Measurements from ENCODE around the gene GAST.
A peak's percentile ranks its signal among the peaks of the same experiment; 100 is the strongest.

The GAST gene, protein sequence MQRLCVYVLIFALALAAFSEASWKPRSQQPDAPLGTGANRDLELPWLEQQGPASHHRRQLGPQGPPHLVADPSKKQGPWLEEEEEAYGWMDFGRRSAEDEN

DNA sequence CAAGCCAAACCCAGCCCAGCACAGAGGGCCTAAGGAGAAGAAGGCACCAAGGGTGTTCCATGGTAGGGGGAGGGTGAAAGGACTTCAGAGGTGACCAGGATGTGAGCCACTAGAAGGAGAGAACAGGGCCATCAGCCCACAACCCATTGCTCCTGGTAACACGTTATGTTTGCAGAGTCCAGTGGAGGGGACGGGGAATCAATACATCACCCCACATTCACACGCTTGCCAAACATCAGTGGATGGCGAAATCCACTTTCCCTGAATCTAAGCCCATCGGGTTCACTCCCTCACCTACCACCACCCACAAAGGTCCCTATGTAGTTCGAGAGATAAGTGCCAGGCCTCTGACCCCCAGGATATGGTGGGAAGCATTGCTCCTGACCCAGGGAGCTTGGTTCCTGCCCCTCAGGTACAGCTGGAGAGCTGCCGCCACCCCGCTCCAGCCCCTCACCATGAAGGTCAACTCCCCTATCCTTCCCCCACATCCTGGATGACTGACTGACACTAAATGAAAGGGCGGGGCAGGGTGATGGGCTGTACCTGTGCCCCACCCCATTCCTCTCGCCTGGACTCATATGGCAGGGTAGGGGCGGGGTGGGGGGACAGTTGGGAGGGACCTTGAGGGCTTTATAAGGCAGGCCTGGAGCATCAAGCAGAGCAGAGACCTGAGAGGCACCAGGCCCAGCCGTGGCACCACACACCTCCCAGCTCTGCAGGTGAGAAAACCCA, at the start of gene GAST:
Gene GAST (plus strand): TSS at position 663 of the 732 bp plus-strand sequence. CDS start 3,106 bp downstream, outside the sequence.
- DNase-seq: no peak

DNA sequence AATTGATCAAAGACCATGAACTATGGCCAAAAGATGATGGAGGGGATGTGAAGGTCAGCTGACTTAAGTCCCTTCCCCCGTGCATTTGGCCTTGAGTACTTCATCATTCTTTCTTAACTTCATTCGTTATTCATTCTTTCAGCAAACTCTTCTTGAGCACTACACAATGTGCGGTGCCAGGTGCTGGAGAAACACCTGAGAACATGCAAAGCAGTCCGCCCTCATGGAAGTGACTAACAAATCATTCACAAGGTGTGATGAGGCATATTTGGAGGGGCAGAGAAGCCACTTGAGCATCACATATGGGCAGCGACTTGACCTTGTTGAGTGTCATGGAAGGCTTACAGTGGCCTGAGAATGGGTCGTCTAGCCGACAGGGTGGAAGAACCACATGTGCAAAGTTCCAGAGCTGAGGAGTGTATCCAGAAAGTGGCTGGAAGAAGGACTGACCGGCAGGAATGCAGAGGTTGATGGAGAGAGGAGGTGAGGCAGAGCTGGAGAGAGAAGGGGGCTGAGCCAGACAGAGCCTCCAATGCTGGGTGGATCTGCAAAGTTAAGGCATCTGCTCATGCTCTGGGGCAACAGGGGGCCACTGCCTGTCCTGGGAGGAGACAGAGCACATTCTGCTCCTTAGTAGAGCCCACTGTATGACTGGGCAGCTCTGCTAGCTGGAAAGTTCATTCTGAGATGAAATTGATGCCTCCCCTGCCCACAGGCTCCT, 48.5 kb upstream of the GAST start:
- DNase-seq: no peak

DNA sequence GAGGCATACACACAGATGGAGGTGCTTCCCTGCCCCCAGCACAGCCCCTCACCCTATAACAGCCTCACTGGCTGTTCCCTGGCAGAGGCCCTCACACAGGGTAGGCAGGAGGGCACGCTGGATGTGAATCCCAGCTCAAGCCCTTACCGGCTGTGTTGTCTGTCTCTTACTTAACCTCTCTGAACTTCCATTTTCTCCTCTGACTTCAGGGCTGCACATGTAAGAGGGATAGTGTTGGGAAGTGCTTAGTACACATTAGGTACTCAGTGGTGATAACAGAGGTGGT, 48.0 kb upstream of the GAST start:
- no peak for DNase-seq

DNA sequence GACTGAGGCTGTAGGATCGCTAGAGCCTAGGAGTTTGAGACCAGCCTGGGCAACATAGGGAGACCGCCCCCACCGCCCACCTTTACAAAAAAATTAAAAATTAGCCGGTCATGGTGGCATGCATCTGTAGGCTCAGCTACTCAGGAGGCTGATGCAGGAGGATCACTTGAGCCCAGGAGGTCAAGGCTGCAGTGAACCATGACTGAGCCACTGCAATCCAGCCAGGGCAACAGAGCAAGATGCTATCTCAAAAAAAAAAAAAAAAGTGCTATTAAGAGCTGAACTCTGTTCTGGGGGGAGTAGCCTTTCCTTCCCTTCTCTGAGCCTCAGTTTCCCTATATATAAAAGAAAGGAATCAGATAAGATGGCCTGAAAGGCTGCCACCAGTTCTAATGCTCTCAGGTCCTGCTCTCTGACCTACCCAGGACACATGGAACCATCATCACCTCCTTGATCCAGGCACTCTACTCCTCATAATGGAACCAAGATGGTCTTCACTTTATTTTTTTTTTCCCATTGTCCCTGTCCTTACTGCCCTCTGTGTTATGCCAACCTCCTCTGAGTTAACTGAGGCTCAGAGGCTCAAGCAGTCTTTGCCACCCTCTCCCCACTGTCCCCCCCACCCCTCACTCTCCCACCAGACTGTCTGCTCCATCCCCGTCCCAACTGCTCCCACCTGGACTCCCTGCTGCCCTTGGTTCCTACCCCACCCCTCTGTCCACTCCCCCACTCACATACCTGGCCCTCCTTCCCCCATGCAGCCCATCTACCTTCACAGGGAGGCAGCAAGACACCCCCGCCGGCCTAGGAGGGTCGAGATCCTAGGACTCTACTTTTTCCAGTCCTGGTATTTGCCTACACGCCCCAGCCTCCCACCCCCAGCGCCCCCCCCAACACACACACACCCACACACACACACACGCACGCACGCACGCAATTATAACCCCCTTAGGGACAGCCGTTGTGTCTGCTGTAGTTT, 47.3 kb upstream of the GAST start:
- no peak for DNase-seq

DNA sequence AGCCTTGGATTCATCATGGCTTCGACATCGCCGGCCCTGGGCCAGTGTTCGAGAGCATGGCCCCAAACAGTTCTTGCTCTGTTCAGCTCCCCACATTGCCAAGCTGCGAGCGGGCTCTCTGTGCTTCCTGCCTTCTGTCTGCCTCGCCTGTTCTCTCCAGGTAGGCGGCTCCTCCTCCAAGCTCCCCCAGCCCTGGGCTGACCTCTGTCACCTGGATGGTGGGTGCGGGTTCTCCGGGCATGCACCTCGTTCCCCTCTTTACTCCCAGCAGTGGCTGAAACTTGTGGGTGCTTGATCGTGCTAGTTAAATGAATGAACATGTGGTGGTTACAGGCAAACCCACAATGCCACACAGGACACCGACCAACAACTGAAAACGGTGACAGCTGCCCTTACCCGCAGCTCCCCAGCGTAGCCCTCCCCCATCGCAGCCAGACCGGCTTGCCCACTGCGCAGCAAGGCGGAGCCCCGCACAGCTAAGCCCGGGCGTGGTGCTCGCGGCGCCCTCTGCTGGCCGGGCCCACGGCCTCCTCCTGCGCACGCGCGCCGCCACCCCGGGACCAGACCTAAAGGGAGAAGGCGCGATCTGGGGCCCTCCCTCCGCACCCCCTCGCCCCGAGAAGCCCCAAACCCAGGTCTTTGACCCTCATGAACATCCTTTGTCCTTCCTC, 46.4 kb upstream of the GAST start:
- DNase-seq: peak; percentile 66

DNA sequence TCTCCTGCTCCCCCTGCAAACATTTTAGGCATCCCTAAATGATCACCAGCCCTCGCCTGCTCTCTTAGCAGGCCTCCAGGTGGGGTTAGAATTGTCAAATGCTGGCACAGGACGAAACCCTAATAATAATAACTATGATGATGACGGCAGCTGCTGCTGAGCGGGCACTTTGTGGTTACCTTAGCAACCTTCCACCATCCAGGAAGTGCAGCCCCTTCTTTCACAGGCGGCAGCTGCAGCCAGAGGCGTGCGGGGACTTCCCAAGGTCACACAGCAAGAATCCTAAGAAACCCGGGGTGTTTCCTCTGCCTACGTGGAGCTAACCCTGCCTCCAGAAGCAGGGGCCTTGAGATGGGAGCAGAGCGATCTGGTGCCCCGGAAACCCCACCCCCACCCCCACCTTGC, 45.9 kb upstream of the GAST start:
- DNase-seq: peak; percentile 61

DNA sequence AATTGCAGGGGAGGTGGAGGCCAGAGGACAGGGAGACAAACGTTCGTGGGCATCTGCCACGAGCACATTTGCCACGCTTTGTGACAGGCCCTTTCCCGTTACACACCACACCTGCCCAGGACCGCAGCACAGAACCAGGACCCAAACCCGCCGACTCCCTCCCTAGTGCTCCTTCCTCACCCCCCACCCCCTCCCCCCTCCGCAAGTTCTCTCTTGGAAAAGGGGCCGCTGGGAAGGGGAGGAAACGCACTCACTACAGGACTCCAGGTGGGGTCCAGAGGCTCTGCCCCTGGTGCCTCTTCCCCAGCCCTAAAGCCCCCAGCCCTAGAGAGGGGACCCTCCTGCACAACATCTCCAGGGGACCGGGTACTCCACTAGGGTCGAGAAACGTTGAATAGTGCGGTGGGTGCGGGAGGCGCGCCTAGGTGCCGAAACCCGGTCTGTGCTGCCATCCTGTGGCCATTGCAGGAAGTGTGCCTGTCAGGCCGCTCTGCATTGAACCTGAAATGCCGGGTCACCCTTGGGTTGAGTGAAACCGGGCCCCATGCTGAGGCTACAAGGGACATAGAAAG, 45.3 kb upstream of the GAST start:
- peak; percentile 54 for DNase-seq

DNA sequence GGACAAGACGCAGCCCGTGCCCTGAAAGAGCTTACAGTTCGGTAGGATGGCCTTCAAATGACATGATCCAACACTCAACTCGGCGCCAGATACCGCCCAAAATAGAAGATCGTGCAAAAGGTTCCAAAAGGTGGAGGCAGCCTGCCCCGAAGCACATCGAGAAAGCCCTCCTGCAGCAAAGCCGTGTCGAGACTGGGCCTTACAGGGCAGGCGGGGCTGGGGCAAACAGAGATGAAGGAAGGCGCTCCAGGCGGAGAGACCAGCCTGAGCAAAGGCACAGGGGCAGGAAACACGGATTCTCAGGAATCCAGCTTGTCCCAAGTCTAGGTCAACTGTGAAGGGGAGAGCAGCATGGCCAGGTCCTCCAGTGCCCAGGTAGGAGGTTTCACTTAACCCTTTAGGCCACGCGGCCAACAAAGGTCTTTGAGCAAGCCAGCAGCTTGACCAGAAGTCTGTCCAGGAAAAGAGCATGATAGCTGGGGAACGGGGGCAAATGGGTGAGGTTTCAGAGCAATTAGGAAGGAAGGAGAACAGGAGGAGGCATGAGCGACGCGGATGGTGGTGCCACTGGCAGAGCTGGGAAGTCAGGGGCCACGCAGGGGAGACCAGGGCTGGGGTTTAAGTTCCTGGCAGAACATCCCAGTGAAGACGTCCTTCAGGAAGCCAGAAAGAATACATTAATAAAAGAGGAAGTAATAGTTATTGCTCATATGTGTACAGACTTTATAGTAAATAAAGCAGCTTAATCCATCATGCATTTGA, 44.7 kb upstream of the GAST start:
- DNase-seq: no peak

DNA sequence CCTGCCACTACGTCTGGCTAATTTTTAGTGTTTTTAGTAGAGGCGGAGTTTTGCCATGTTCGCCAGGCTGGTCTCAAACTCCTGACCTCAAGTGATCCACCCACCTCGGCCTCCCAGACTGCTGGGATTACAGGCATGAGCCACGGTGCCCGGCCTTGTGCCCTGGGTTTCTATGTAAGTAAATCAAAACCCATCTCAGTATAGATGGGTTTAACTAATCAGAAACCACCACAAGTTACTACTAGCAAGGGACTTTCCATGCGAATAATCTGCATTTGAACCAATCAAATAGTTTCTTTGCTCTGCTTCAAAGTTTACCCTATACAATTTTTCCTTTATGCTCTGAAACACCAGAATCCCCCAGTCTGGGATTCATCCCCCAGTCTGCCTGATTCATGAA, 40.0 kb upstream of the GAST start:
- DNase-seq: no peak

DNA sequence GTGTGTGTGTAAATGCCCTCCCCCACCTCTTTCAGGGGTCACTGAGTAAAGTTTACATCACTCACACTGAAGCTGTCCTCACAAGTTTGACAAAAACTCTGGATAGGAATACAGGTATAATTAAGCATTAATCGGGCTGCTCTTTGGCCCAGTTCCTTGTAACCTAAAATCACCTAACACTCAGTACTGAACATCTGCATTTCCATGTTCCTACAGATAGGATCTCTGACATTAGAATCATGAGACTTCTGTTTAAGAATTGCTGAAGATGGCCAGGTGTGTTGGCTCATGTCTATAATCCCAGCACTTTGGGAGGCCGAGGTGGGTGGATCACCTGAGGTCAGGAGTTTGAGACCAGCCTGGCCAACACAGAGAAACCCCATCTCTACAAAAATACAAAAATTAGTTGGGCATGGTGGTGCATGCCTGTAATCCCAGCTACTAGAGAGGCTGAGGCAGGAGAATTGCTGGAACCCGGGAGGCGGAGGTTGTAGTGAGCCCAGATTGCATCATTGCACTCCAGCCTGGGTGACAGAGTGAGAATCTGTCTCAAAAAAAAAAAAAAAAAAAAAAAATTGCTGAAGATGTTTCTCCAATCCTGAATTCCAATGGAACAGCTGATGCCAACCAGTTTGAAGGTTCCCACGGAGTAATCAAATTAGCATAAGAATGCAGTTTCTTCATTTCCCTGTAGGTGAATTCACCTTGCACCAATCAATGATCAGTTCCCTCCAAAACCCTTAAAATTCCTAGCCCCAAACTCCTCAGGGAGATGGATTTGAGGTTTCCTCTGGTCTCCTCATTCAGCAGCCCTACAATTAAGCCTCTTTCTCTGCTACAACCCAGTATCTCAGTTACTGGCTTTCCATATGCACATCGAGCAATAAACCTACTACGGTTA, 36.7 kb upstream of the GAST start:
- peak; percentile 41 for DNase-seq

DNA sequence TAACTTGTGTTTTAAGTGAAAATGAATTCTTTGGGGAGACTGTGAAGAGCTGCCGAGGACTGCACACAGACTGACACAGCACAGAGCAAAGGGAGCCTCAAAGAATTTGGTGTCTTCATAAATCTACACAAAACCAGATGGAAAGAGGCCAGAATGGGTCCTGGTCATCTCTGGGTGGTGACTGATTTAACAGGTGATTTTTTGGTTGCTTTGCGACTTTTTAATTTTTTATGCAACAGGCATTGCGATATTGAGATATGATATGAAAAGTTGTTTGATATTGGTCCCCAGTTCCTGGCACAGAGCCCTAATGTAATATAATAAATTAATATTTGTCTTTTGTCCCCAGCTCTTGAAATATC, 36.1 kb upstream of the GAST start:
- DNase-seq: no peak

DNA sequence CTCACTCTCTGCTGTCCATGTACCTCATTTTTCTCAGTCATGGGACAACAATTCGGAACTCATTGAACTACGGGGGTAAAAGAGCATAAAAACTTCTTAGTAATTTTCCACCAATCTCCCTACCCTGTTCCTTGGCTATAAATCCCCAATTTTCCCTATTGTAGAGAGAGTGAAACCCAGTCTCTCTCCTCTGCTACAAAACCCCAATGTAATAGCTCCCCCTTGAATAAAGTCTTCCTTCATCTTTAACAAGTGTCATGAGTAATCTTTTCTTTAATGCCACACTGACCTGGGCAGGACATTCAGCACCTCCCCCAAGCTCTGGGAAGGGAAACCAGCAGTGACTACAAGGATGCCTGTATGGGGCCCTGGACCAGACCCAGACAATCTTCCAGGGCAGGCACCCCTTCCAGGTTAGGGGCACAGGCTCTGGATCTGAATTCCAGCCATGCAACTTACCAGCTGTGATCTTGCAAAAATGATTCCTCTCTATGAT, 33.7 kb upstream of the GAST start:
- DNase-seq: peak; percentile 84

DNA sequence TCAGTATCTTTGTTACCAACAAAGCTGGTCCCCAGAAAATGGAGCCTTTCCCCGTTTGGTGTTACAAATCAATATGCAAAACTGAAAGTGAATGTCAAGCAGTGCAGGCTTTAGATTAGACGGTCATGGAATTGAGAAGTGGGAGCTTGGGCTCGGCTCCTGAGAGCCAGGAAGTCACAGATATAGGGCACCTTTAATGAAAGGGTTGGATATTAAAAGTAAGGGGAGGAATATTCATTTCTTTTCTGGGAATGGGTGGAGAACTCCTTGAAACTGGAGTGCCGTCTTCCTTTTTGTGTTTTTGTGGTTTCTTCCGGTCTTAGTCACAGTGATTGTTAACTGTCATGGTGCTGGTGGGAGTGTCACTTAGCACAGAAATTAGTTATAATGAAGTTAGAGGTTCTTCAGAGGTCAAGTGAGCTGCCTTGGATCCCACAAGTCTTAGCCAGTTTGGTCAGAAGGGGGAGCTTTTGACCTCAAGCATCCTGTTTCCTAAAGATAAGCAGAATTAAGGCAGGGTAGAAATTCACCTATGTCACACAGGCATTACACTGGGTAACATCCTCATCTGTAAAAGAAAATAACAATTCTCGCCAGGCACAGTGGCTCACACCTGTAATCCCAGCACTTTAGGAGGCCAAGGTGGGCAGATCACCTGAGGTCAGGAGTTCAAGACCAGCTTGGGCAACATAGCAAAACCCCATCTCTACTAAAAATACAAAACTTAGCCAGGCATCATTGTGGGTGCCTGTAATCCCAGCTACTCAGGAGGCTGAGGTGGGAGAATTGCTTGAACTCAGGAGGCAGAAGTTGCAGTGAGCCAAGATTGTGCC, 33.0 kb upstream of the GAST start:
- peak; percentile 83 for DNase-seq

DNA sequence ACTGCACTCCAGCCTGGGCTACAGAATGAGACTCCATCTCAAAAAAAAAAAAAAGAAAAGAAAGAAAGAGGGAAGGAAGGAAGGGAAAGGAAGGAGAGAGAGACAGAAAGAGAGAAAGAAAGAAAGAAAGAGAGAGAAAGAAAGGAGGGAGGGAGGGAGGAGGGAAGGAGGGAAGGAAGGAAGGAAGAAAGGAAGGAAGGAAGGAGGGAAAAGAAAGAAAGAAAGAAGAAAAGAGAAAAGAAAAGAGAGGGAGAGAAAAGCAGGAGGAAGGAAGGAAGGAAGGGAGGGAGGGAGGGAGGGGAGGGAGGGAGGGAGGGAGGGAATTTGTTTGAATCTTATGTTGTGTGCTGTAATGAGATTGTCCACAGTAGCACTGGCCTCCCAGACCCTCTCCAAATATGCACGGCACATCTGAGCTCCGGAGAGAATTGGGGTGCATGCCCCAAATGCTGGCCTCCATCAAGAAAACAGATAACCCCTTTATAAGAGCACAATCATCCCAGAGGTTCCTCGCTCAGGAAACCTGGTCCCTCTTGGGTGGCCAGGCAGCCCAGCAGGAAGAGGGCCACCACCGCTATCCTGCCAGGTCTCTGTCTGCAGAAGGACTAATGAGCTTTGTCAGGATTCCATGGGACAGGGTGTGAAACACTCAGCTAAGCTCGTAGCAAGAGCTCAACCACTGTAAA, 32.2 kb upstream of the GAST start:
- no peak for DNase-seq

DNA sequence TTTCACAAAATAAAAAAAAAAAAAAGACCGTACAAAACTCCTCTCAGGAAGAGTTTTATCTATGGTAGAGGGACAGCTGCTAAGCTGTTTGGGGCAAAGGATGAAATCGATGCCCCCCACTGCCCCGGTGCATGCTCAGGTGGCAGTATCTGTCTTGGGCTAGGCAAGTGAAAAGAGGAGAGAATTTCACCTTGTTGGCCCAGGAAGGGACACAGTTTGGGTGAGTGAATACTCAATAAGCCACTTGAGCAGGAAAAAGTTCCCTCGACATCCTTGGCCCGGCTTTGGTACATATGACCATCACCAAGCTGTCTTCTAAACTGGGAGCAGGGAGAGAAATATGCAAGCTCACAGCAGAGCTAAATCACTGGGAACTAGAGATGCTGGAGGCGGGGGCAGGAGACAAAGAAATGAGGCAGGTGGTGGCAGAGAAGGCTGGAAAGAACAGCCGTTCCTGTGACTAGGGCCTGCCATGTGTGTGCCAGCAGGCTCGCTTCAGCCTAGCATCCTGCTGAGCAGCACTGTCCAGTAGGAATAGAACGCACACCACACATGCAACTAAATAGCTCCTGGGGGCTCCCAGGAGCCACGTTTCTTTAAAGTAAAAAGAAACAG, 31.6 kb upstream of the GAST start:
- no peak for DNase-seq

DNA sequence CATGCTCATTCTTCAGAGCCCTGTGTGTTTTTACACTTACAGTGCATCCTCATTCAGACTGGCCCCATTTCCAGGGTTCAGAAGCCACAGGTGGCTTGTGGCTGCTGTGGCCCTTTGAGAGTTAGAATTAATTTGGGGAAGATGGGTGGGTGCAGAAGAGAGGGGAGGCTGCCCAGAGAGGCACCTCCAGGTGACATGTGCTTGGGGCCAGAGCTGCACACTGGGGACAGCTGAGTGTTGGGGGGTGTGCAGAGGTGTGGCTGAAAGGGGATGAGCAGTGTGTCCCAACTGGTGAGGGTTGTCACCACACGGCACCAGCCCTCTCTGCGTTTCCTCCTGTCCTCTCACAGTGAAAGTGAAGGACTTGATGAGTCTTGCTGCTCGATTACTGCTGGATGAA, 30.4 kb upstream of the GAST start:
- DNase-seq: no peak

DNA sequence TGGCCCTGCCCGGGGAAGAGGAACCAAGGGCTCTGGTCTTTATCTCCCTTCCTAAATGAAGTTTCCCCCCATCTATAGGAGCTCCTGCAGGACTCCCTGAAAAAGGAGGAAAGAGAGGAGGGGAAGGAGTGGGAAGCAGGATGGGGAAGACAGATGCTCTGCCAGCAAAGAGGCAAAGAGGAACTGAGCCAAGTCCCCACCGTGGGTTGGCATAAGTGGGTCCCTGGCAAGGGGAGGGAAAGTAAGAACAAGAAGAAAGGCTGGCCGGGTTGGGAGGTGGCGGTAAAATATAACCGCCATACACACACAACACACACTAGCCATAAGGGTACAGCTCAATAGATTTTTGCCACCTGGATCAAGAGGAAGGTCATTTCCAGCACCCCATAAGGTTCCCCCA, 29.5 kb upstream of the GAST start:
- DNase-seq: no peak

DNA sequence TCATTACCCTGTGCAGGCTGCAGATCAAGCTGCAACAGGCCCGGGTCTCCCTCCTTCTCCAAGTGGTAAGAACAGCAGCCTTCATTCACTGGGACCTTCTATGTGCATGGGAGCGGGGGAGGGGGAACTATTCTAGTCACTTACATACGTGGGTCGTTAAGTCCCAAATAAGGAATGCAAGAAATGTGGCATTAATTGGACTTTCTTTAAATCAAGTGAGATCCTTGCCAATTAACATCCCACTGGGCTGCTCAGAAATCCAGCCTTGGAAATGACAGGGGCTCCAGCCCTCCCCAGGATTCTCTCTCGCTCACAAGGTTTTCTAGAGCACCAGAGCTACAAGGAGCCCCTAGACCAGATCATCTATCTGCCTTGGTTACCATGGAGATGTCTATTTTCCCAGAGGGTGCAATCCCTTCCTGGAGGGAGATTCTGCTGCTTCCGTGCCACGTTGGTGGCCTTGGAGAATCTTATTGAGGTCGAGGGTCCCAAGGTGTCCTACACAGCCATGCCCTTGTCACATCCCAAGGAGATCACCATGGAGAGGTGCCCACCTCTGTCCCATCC, 28.6 kb upstream of the GAST start:
- DNase-seq: no peak

All from kidney glomerular epithelial cell (primary cell).